HEK293 (cell line): ENCODE results near the gene ZCCHC24.

ENCODE experiments used
- CTCF ChIP-seq: fragments of 450-650 bp; formaldehyde crosslinking; IDR thresholded peaks from 2 replicates; pipeline ENCODE4 v1.5.1; 2016; ENCODE audit warnings: missing biosample characterization, missing genetic modification characterization
- HOXA7 ChIP-seq: sonication (generic); formaldehyde crosslinking; IDR thresholded peaks from 2 replicates; pipeline ENCODE4 v1.8.1; 2022; ENCODE audit warnings: missing genetic modification reagents, borderline replicate concordance
- MZF1 ChIP-seq: fragments of 450-650 bp; formaldehyde crosslinking; IDR thresholded peaks from 2 replicates; pipeline ENCODE4 v1.5.1; 2017; ENCODE audit warnings: missing biosample characterization, missing genetic modification characterization, borderline replicate concordance
- PRDM10 ChIP-seq: fragments of 450-650 bp; formaldehyde crosslinking; IDR thresholded peaks from 2 replicates; pipeline ENCODE4 v1.5.1; 2016; ENCODE audit warnings: missing biosample characterization, missing genetic modification characterization
- REST ChIP-seq: fragments of 450-650 bp; formaldehyde crosslinking; IDR thresholded peaks from 2 replicates; pipeline ENCODE4 v1.5.1; 2016; ENCODE audit warnings: missing biosample characterization, missing genetic modification characterization
- SETDB1 ChIP-seq: IDR thresholded peaks from one replicate; pipeline ENCODE4 v1.6.1; 2017; ENCODE audit warnings: mild to moderate bottlenecking, low read length, moderate library complexity, mixed read lengths; ENCODE audit not compliant: insufficient read length
- ZNF18 ChIP-seq: fragments of 450-650 bp; formaldehyde crosslinking; IDR thresholded peaks from 2 replicates; pipeline ENCODE4 v1.5.1; 2016; ENCODE audit warnings: missing biosample characterization, missing genetic modification characterization

- TF ChIP-seq HOXA7 (CRISPR knock-in tag) (no peak), ZNF18 (tag by site-specific recombination) (no peak), CTCF (no peak), REST (no peak), SETDB1 (no peak), MZF1 (tag by site-specific recombination) (no peak), PRDM10 (no peak)
Measured at GRCh38 chr10:79351332-79351731, 94.1 kb downstream of the ZCCHC24 start.
